Sigmoid colon (tissue), 7 donors: ENCODE data around the gene PSMC1. TPM values are rescaled to one million over a fixed set of nuclear protein-coding genes. Genes with fewer than 3 reads are reported as not detected.

ENCODE experiments used
- DNase-seq: peaks from one replicate; pipeline ENCODE4 v3.0.0-alpha.2; 2019
- H3K27ac ChIP-seq, 4 donors: fragments of 200-600 bp; sonication (generic); one replicate each; pipeline ENCODE4 v1.5.1; 2016 to 2019; ENCODE audit warnings: mild to moderate bottlenecking in 1 of 4
- H3K27me3 ChIP-seq, 3 donors: fragments of 200-600 bp; sonication (generic); one replicate each; pipeline ENCODE4 v1.5.1; 2019; ENCODE audit warnings: mild to moderate bottlenecking in 1 of 3
- H3K36me3 ChIP-seq, 4 donors: fragments of 200-600 bp; sonication (generic); one replicate each; pipeline ENCODE4 v1.5.1; 2016 to 2019
- H3K4me1 ChIP-seq, 4 donors: fragments of 200-600 bp; sonication (generic); one replicate each; pipeline ENCODE4 v1.5.1; 2017 to 2019
- H3K4me3 ChIP-seq, 4 donors: fragments of 200-600 bp; sonication (generic); one replicate each; pipeline ENCODE4 v1.5.1; 2017 to 2019; ENCODE audit warnings: mild to moderate bottlenecking in 2 of 4, moderate library complexity in 1 of 4
- H3K9me3 ChIP-seq, 4 donors: fragments of 200-600 bp in 3 of 4; sonication (generic) in 3 of 4; one replicate each; pipeline versions ENCODE4 v1.5.1 to v1.6.1; 2013 to 2019
- EP300 ChIP-seq, 4 donors: sonication (generic); formaldehyde crosslinking; IDR thresholded peaks; one replicate each; pipeline ENCODE4 v1.6.1; 2017; ENCODE audit warnings: antibody characterized with exemption in 4 of 4
- POLR2A ChIP-seq, 2 donors: fragments of 450-650 bp; IDR thresholded peaks; one replicate each; pipeline ENCODE4 v1.6.1; 2016; ENCODE audit warnings: antibody characterized with exemption in 2 of 2, mild to moderate bottlenecking in 2 of 2, moderate library complexity in 2 of 2
- POLR2AphosphoS5 ChIP-seq, 4 donors: sonication (generic); formaldehyde crosslinking; IDR thresholded peaks; one replicate each; pipeline ENCODE4 v1.6.1; 2017; ENCODE audit warnings: antibody characterized with exemption in 4 of 4
- WGBS, 2 donors: extraction: QIAGEN DNeasy Blood & Tissue Kit; methylation state at CpG; one replicate each; pipeline ENCODE4 v1.1.7; 2013; 5-methylcytosine and 5-hydroxymethylcytosine counted together
- intact Hi-C: fragments of 100-400 bp; cut with DNase I; formaldehyde crosslinking; loops from one replicate; pipeline ENCODE4 v1.15.1; 2023
- polyA plus RNA-seq, 3 donors: library from polyadenylated mRNA; stranded (reverse); fragments of 200-250 nt; gene quantifications; one replicate each; pipeline ENCODE4 v1.2.3, GENCODE V29; 2013
- total RNA-seq, 4 donors: library from RNA; depleted of rRNA; stranded (reverse); fragments of >200 nt; gene quantifications; one replicate each; pipeline ENCODE4 v1.1.0, GENCODE V29; 2016
- TF ChIP-seq, protein P1 (sequence below), 4 experiments: fragments of 450-650 bp in 3 of 4; fragments of 200-600 bp in 1 of 4; IDR thresholded peaks; one replicate each; pipeline ENCODE4 v1.5.1; 2016 to 2019; ENCODE audit warnings: antibody characterized with exemption in 4 of 4, mild to moderate bottlenecking in 3 of 4, moderate library complexity in 2 of 4
- donor health status: healthy with polysubstance abuse.
- donor health status: Bipolar disorder and iron deficiency.
- donor health status: healthy.

PSMC1 gene
- total and polyA plus RNA-seq, 7 donors, result 67.3 to 176 (median 144) TPM

DNA sequence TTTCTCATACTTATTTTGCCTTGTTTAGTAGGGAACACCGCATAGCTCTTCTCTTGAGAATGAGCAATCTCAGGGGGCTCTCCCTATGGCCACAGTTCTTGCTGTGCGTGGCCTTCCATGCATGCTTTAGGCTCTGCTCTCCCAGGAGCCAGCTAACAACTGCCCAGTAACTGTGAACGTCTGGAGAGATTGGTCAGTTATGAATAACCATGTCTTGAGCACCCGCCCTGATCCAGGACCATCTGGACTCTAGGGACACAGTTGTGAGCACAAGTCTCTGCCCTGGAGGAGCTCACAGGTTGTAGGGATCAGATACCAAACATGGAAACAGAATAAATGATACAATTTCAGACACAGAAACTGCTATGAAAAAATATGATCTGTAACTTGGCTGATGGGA, 12.1 kb downstream of the PSMC1 start:
- TF ChIP-seq EP300 (IDR thresholded peaks at IDR 0.05), result no peak
- no peak for TF ChIP-seq POLR2A (IDR thresholded peaks at IDR 0.05)
- no peak for TF ChIP-seq POLR2AphosphoS5 (IDR thresholded peaks at IDR 0.05)
- TF ChIP-seq, protein P1, sequence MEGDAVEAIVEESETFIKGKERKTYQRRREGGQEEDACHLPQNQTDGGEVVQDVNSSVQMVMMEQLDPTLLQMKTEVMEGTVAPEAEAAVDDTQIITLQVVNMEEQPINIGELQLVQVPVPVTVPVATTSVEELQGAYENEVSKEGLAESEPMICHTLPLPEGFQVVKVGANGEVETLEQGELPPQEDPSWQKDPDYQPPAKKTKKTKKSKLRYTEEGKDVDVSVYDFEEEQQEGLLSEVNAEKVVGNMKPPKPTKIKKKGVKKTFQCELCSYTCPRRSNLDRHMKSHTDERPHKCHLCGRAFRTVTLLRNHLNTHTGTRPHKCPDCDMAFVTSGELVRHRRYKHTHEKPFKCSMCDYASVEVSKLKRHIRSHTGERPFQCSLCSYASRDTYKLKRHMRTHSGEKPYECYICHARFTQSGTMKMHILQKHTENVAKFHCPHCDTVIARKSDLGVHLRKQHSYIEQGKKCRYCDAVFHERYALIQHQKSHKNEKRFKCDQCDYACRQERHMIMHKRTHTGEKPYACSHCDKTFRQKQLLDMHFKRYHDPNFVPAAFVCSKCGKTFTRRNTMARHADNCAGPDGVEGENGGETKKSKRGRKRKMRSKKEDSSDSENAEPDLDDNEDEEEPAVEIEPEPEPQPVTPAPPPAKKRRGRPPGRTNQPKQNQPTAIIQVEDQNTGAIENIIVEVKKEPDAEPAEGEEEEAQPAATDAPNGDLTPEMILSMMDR (IDR thresholded peaks at IDR 0.05), result no peak
- DNase-seq, result no peak
- Histone ChIP-seq H3K4me1 (no peaks in the 10 kb centered on the region), H3K27me3 (no peaks in the 10 kb centered on the region), H3K4me3 (no peak overlapping the region), H3K27ac (no peak overlapping the region), H3K36me3 (peaks cover 27 to 98% (median 69%) of the 10 kb centered on the region in 4 donors), H3K9me3 (no peaks in the 10 kb centered on the region)
- 90 to 94% methylated on average over 4 of the region's 4 CpGs for WGBS, 2 donors
- intact Hi-C loops, result no loop called here

DNA sequence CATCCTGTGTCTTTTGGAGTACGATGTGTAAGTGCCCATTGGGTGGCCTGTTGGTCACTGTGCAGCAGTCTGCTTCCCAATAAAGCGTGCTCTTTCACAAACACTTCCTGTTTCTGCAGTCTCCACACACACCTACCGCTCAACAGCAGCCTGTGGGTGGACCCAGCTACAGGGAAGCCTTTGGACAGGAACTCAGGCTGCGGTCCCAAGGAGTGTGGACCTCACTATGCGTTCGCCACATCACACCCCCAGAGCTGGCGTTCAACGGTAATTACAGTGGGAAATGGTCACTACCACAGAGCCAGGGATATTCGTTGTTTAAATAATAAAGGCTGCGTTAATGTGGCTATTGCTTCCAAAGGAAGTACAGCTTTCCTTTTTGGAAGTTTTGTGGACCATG, 16.2 kb downstream of the PSMC1 start:
- no peak overlapping the region for H3K4me3 ChIP-seq
- H3K4me1 ChIP-seq, result no peaks in the 10 kb centered on the region
- intact Hi-C loops, result no loop called here
- H3K27me3 ChIP-seq, result no peaks in the 10 kb centered on the region
- 85 to 91% methylated on average over 10 of the region's 10 CpGs for WGBS, 2 donors
- H3K27ac ChIP-seq, result no peak overlapping the region
- no peak for TF ChIP-seq POLR2AphosphoS5 (IDR thresholded peaks at IDR 0.05)
- TF ChIP-seq POLR2A (IDR thresholded peaks at IDR 0.05), result no peak
- H3K9me3 ChIP-seq, result no peaks in the 10 kb centered on the region
- no peak for DNase-seq
- H3K36me3 ChIP-seq, result peaks cover under 1 to 91% (median 36%) of the 10 kb centered on the region in 4 donors

DNA sequence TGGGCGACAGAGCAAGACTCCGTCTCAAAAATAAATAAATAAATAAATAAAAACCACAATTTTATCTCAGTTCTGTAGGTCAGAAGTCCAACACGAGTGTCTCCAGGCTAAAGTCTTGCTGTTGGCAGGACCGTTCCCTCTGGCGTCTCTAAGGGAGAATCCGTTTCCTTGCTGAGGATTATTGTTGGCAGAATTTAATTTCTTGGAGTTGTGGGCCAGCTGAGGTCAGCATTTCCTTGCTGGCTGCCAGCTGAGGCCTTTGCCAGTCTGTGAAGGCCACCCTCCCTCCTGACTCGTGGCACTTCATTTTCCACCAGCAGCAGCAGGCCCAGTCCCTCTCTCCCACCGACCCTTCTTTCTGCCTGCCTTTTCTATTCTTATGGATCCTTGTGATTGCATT, 17.2 kb downstream of the PSMC1 start:
- Histone ChIP-seq H3K4me1 (no peaks in the 10 kb centered on the region), H3K4me3 (no peak overlapping the region), H3K27ac (peak overlapping the region in 1 of 4 donors; percentile 20), H3K36me3 (peaks cover 11 to 91% (median 37%) of the 10 kb centered on the region in 4 donors), H3K27me3 (no peaks in the 10 kb centered on the region), H3K9me3 (no peaks in the 10 kb centered on the region)
- intact Hi-C loops, result no loop called here
- DNase-seq, result no peak
- TF ChIP-seq EP300 (IDR thresholded peaks at IDR 0.05), result no peak
- no peak for TF ChIP-seq POLR2A (IDR thresholded peaks at IDR 0.05)
- TF ChIP-seq, protein P1 (IDR thresholded peaks at IDR 0.05), result no peak
- no peak for TF ChIP-seq POLR2AphosphoS5 (IDR thresholded peaks at IDR 0.05)
- 80 to 84% methylated on average over 8 of the region's 8 CpGs for WGBS, 2 donors

DNA sequence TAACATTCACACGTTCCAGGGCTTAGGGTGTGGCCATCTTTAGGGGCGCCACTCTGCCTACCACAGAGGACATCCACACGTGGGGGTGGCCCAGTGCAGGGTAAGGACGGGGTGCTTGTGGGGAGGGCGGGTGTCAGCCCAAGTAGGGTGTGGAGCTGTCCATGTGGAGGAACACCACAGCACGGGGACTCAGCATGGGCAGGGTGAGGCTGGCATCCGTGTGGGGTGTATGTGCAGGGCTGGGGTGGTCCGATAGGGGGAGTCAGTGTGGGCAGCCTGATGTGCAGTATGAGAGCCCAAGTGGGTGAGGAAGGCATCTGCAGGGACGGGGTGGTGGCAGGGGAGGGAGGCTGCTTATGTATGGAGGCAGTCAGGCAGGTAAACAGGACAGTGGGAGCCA, 17.7 kb downstream of the PSMC1 start:
- Histone ChIP-seq H3K36me3 (peaks cover 16 to 91% (median 37%) of the 10 kb centered on the region in 4 donors), H3K9me3 (no peaks in the 10 kb centered on the region), H3K4me3 (no peak overlapping the region), H3K27me3 (no peaks in the 10 kb centered on the region), H3K27ac (peak overlapping the region in 1 of 4 donors; percentile 20), H3K4me1 (no peaks in the 10 kb centered on the region)
- 68 to 84% methylated on average over 9 of the region's 9 CpGs for WGBS, 2 donors
- intact Hi-C loops, result no loop called here
- no peak for TF ChIP-seq POLR2AphosphoS5 (IDR thresholded peaks at IDR 0.05)
- TF ChIP-seq, protein P1 (IDR thresholded peaks at IDR 0.05), result no peak
- no peak for TF ChIP-seq EP300 (IDR thresholded peaks at IDR 0.05)
- no peak for TF ChIP-seq POLR2A (IDR thresholded peaks at IDR 0.05)
- no peak for DNase-seq

DNA sequence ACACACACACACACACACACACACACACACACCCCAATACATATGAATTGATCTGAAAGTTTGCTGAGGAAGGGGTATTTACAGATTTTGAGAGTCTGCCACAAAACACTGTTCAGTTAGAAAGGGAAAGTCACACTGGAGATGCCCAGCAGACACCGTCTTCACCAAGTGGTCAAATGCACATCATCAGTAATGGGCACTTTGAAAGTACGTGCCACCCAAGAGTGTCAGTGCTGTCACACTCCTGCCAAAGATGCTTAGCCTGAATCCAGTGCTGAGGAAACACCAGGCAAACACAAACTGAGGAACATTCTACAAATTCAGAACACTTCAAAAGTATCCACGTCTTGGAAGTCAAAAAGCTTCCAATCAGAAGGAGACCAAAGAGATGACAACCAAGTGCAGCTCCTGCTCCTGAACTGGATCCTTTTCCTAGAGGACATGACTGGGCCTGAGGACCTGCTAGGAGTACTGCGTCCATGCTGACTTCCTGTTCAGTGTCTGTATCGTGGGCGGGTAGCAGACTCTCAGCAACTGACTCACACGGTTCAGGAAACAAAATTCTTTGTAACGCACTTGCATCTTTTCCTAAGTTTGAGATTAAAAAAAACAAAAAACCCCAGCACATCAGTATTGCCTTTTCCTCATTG, 18.6 kb downstream of the PSMC1 start:
- no peak for DNase-seq
- peaks cover 18 to 91% (median 36%) of the 10 kb centered on the region in 4 donors for H3K36me3 ChIP-seq
- 74 to 84% methylated on average over 8 of the region's 8 CpGs for WGBS, 2 donors
- no peaks in the 10 kb centered on the region for H3K4me1 ChIP-seq
- TF ChIP-seq, protein P1 (IDR thresholded peaks at IDR 0.05), result no peak
- TF ChIP-seq POLR2A (IDR thresholded peaks at IDR 0.05) (no peak), POLR2AphosphoS5 (IDR thresholded peaks at IDR 0.05) (no peak), EP300 (IDR thresholded peaks at IDR 0.05) (no peak)
- H3K9me3 ChIP-seq, result no peaks in the 10 kb centered on the region
- H3K4me3 ChIP-seq, result no peak overlapping the region
- intact Hi-C loops, result no loop called here
- H3K27ac ChIP-seq, result peak overlapping the region in 2 of 4 donors; percentile 7 to 14
- H3K27me3 ChIP-seq, result no peaks in the 10 kb centered on the region
